NCI-H1930 (cell line): ENCODE measurements around the gene LPP.

ENCODE experiments used
- DNase-seq, 2 experiments: peaks; one replicate each; lab custom pipeline; 2025; lab: John Stamatoyannopoulos, UW

LPP gene

DNA sequence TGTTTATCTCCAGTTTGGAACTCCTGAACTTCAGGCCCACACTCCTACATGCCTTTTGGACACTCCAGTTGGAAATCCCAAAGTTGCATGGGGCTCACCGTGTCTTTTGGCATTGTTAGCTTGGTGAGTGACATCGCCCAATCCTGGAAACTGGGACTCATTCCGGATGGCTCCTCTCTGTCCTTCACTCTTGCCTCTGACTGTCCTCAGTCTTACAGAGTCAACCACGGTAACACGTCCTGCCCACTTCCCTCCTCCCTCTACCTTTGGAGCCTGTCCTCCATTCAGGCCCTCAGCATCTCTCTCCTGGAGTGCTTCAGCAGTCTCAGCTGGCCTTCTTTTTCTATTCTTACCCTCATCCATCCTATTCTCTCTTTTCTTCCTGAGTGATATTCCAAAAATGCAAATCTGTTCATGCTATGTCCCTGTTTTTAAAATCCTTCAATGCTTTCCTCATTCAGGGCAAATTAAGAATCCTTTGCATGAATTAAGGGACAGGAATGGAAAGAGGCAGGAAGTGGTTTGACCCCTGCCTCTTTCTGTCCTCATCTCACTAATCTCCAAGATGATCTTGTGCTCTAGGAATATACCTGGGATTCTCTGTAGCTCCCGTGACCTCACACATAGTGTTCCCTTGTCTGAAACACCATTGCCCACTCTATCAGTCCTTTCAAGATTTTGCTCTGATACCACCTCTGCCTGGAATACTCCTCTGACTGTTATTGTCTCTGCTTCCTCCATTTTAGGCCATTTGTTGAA is 42.5 kb downstream of the LPP start:
- DNase-seq: no peak

- no peak for DNase-seq
Measured at GRCh38 chr3:188197388-188197847, 43.5 kb downstream of the LPP start.

- no peak for DNase-seq
Measured at GRCh38 chr3:188198001-188198400, 44.0 kb downstream of the LPP start.

DNA sequence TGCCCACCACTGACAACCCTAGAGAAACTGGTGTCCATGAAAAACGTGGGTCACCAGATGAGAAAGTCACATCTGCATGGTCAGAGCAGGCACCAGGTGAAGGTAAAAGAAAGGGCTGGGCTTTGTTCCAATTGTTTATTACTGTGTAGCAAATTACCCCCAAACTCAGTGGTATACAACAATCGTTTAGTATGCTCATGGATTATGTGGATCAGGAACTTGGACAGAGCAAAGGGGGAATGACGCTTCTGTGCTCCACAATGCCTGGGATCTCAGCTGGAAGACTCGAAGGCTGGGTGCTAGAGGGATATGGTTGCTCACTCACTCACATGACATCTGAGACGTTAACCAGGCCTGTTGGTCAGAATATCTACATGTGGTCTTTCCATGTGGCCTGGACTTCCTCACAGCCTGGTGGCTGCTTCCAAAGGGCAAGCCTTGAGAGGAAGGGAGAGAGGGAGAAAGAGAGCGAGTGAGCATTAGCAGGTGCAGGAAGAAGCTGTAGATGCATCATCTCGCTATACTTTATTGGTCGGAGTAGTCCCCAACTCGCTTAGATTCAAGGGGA is 44.9 kb downstream of the LPP start:
- DNase-seq: no peak

DNA sequence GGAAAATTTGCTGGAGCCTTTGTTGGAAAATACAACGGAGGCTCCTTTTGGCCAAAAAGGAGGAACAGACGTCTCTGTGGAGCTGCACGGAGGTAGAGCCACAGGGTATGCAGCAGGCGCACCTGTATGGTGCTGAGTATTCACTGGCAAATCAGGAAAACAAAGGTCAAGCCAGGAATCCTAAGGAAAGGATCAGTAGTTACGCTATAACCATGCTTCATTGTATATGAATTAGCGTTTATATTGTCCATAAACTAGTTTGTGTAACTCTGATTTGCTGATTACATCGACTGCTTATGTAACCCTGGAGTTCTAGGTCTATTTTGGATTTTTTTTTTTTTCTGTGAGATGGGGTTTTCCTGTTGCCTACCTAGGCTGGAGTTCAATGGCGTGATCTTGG is 45.4 kb downstream of the LPP start:
- no peak for DNase-seq

DNA sequence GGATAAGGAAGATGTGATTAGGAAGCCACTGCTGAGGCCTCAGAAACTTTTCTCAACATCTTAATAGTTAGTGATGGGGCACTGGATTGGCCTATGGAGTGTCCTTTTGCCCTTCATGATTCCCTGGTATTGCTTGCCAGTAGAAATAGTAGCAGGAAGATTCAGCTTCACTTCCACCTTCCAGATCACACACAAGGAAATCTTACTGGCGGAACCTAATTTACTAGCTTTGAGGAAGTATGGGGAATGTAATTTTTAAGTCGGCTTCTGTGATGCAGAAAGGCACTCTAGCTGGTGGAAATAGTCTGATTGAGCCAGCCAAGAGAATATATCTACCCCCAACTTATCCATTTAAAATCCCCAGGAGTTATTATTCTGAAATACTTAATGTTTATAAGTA is 46.5 kb downstream of the LPP start:
- DNase-seq: no peak

- DNase-seq: no peak
Measured at GRCh38 chr3:188202358-188203138, 48.6 kb downstream of the LPP start.

- DNase-seq: no peak
Measured at GRCh38 chr3:188204526-188204925, 50.6 kb downstream of the LPP start.

DNA sequence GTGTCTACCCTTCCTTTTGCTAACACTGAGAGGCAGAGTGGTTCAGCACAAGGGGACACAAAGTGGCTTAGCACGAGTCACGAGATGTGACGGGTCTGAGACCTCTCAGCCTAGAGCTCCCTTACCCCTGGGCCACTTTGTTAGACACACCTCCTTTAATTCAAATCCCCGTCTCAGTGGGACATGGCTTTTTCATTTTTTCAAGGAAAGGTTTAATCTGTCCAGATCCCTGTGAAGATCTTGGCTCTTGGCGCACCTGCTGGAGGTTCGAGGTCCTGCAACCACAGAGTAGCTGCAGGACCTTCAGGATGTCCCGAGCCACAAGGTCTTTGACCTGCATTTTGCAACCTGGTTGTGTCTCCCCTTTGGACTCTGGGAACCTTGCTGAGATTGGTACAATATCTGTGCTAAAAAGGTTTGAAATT is 52.0 kb downstream of the LPP start:
- no peak for DNase-seq

GRCh38 chr3:188206787-188207186 is 52.8 kb downstream of the LPP start:
- no peak for DNase-seq

DNA sequence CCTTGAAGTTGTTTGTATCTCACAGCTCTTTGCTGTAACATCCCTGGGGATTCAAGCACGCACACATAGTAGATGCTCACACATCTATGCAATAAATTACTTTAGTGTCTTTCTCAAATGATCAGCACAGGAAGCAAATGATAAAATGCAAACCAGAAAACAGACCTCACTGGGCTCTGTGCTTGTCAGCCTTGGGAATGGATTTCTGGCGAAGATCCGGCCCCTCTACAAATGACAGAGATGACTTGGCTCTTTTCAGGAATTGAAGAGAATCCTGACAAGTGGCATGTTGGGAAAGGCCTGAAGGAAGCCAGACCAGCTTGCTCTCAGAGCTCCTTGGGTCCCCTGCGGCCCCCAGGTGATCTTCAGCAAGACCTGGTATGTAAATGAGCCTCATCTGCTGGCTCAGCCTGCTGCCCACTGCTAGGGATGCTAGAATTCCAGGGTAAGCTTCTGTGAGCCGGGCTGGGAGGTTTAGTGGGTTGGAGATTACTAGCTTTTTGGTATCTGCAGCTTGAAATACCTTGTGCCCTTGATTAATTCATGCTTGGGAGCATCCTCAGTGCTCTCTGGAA is 54.1 kb downstream of the LPP start:
- DNase-seq: no peak

DNA sequence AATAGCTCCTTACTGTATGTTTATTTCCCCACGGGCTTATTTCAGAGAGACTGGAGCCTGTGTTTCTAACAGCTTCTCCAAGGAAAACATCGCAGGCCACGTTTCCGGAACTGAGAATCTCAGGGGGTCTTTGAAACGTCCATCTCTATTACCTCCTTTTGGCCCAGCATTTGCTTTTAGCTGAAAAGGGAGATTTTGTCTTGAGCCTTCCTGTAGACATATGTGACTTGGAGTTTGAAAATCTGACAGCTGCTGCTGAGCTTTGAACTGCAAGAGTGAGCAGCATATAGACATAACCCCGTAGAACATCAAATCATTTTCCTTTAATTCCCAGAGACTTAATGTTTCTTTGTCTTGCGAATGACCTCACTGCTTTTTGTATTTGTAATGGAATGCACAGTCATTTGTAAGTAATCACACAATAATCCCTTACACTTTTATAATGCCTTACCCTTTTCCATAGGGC is 54.6 kb downstream of the LPP start:
- DNase-seq: no peak

DNA sequence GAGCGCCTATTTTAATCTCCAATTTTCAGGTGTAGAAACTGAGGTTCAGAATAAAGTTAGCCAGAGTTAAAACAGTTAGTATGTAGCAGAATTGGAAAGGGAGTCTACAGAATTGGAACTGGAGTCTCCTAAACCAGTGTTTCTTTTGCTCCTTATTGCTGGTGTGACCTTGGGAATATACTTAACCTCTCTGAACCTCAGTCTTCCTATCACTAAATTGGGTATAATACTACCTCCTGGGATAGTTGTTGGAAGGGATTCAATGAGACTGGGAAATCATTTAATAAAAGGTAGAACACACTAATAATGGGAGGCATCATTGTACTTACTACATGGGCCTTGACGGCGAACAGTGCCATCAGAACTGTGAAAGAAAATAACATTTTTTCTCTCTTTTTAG is 55.1 kb downstream of the LPP start:
- no peak for DNase-seq

DNA sequence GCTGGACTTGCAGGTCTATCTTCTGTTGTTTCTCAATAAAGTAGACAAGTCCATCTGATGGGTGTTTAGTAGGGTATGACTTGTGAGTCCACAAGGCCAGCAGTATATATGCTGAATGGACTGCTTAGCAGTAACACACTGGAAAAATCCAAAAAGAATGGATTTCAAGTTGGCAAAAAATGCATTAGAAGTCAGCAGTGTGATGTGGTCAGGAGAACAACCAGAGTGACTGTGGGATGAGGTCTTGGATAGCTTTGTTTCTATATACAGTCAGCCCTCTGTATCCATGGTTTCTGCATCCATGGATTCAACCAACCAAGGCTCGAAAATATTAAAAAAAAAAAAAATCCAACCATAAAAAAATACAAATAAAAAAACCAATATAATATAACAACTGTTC is 55.8 kb downstream of the LPP start:
- DNase-seq: no peak

DNA sequence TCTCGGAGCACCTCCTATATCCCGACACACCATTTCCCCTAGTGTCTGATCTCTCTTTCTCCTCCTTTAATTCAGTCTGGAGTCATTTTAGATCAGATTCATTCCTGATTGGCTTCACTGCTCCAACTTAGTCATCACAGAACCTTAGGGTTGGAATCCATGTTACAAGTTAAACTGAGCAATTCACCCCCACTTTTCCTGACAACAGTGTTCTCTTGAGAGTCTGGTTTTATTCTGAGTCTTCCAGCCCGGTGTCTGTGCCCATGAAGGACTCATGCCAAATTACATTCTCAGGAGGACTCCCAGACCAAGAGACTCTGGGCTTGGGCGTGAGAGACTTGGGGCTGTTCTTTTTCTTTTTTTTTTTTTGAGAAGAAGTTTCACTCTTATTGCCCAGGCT is 57.5 kb downstream of the LPP start:
- no peak for DNase-seq

DNA sequence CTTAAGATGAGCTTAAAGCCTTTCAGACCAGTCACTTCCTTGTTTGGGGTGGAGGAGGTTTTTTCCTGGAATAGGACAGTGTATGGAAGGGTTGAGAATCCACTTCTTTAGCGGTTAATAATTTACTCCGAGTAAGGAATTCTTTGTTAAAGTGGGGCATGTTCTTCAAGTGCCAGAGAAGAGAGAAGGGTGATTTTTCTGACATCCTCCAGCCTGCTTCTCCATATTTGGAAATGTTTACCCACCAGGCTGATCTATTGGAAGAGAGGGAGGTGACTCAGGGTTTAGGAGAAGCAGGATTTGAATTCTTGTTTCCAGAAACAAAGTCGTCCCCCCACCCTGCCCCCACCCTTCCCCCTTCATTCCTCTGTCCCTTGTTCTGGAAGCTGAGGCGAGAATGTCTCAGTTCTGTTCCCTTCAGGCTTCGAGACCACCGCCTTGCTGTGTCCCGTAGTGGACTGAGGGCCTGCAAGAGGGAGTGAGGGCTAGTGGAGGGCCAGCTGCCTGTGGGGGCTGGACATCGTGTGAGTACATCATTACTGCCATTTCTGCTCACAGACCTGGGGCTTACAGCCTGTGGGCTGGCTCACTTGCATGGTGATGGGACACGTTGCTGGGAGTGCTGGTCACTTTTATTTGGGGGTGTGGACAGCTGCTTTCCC is 58.5 kb downstream of the LPP start:
- DNase-seq: no peak

GRCh38 chr3:188214442-188214841 is 60.5 kb downstream of the LPP start:
- DNase-seq: no peak

DNA sequence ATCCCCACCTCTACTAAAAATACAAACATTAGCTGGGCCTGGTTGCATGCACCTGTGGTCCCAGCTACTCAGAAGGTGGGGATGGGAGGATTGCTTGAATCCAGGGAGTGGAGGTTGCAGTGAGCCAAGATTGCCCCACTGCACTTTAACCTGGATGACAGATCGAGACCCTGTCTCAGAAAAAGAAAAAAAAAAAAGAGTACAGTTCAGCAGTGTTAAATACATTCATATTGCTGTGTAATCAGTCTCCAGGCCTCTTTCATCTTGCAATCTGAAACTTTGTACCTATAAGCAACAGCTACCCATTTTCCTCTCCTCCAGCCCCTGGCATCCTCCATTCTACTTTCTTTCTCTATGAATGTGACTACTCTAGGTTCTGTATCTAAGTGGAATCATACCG is 61.2 kb downstream of the LPP start:
- DNase-seq: no peak

DNA sequence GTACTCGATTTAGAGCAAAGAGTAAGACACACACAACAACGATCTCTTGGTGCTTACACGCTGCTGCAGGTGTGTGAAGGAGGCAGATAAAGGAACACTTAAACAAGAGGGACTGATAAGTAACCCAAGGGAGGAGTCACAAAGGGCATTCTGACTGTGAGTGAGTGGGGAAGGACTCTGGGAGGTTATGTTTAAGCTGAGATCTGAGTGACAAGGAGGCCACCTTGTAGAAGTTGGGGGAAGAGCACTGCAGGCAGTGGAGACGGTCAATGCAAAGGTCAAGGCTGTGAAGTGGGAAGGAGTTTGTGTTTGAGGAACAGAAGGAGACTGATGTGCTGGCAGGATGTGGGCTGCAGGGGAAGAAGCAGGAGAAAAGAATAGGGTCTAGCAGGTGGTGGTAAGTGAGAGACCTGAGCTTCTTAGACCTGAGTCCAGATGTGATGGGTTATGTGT is 63.1 kb downstream of the LPP start:
- no peak for DNase-seq

- no peak for DNase-seq
Measured at GRCh38 chr3:188217726-188218125, 63.8 kb downstream of the LPP start.

DNA sequence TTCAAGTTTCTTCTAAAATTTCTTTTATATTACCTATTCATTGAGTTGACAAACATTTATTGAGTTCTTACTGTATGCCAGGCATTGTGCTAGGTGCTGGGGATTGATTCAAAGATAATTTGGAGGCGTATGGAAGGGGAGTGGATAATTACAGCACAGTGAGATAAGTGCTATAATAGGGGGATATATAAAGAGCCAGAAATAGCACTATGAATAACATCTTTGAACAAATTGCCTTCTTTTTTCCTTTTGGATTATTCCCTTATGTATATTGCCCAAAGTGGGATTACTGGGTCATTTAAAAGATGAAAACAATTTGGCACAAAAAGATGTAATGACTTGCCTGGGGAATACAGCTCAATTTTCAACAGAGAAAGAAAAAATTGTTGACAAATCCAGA is 64.6 kb downstream of the LPP start:
- peak in 1 of 2 experiments; percentile 16 for DNase-seq

DNA sequence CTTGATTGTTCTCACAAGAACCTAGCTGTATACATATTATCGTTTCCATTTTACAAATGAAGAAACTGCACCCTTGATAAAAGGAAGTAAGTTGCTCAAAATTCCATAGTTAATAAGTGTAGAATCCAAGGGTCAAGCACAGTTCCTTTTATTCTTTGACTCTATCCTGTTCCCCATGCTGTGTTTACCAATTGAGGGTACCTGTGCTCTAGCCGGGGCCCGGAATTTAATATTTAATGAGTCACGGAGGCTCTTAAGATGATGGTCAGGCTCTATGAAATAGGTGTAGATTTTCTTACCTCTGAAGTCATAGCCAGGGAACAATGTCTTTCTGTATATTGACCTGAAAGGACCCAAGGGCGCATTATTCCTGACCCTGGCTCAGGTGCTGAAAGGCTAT is 65.2 kb downstream of the LPP start:
- DNase-seq: no peak
